C4-2B (cell line): ENCODE measurements around the gene HOXC9.

Experiments used
- ZFX ChIP-seq: fragments of 450-650 bp; IDR thresholded peaks from 2 replicates; pipeline ENCODE4 v1.6.1; 2017
- TF ChIP-seq, protein P1 (sequence below): fragments of 450-650 bp; conservative IDR thresholded peaks from 2 replicates; pipeline ENCODE4 v1.5.1; 2017; ENCODE audit warnings: mild to moderate bottlenecking

DNA sequence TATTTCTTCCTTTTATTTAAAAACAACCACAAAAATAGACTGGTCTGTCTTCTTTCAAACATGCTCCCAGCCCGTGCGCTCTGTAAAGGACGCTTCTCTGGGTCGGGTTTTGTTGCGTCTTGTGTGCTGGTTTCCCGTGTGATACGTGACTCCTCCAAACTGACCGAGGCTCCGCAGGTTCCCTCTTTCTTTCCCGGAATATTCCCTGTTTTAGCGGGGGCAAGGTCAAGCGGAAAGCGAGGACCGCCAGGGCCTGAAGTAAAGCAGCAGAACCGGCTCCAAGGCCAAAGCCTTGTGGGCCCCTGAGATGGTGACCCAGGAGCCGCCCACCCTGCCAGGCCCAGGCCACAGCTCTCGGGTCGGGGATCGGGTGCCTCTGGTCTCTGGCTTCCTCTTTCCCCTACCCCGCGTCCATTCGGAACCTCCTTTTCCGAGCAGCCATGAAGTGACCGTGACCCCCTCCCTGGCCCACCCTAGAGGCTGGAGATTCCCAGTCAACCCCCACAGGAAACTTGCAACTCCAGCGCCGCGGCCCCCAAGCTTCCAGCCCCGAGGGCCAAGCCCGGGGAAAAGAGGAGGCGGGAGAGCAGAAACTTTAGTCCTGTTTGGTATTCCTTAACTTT, 15.9 kb upstream of the HOXC9 start:
- TF ChIP-seq, protein P1, sequence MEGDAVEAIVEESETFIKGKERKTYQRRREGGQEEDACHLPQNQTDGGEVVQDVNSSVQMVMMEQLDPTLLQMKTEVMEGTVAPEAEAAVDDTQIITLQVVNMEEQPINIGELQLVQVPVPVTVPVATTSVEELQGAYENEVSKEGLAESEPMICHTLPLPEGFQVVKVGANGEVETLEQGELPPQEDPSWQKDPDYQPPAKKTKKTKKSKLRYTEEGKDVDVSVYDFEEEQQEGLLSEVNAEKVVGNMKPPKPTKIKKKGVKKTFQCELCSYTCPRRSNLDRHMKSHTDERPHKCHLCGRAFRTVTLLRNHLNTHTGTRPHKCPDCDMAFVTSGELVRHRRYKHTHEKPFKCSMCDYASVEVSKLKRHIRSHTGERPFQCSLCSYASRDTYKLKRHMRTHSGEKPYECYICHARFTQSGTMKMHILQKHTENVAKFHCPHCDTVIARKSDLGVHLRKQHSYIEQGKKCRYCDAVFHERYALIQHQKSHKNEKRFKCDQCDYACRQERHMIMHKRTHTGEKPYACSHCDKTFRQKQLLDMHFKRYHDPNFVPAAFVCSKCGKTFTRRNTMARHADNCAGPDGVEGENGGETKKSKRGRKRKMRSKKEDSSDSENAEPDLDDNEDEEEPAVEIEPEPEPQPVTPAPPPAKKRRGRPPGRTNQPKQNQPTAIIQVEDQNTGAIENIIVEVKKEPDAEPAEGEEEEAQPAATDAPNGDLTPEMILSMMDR: no peak
- TF ChIP-seq ZFX: no peak
